Upper lobe of left lung (tissue), 4 donors: ENCODE results near the gene MRPL37.

ENCODE experiments used
- POLR2A ChIP-seq, 4 donors: fragments of 450-650 bp; IDR thresholded peaks; one replicate each; pipeline ENCODE4 v1.5.1; 2016 to 2017; ENCODE audit warnings: antibody characterized with exemption in 4 of 4, mild to moderate bottlenecking in 2 of 4
- TF ChIP-seq, protein P1 (sequence below), 6 experiments: fragments of 450-650 bp in 4 of 6; fragments of 200-600 bp in 2 of 6; sonication (generic) in 2 of 6; IDR thresholded peaks; one replicate each; pipeline ENCODE4 v1.5.1; 2016 to 2019; ENCODE audit warnings: antibody characterized with exemption in 6 of 6

DNA sequence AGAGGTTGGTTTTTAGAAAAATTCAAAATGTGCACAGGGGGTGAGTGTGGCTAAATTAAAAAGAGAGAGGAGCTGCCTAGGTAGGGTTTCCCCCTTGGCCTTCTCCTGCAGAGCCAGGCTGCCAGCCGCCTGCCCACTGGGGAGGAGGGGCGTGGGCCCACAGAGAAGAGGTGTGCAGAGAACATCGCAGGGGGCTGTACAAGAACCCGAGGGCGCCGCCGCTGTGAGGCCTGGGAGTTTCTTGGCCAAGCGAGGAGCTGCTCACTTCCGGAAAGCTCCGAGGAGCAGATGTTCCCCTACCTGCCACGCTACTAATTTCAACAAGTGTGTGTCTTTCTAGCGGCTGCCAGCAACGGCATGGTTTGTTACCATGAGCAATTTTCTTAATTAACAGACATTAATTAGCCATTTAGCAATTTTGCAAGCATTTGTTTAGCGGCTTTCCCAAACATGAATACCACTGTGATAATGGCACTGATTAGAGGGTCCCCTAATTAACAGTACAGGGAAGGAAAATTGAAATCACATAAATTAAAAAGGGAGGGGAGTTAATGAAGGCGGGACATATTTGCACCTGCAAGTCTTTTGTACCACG lies 59.7 kb downstream of the MRPL37 start:
- TF ChIP-seq POLR2A (IDR thresholded peaks at IDR 0.05), result no peak
- TF ChIP-seq, protein P1, sequence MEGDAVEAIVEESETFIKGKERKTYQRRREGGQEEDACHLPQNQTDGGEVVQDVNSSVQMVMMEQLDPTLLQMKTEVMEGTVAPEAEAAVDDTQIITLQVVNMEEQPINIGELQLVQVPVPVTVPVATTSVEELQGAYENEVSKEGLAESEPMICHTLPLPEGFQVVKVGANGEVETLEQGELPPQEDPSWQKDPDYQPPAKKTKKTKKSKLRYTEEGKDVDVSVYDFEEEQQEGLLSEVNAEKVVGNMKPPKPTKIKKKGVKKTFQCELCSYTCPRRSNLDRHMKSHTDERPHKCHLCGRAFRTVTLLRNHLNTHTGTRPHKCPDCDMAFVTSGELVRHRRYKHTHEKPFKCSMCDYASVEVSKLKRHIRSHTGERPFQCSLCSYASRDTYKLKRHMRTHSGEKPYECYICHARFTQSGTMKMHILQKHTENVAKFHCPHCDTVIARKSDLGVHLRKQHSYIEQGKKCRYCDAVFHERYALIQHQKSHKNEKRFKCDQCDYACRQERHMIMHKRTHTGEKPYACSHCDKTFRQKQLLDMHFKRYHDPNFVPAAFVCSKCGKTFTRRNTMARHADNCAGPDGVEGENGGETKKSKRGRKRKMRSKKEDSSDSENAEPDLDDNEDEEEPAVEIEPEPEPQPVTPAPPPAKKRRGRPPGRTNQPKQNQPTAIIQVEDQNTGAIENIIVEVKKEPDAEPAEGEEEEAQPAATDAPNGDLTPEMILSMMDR (IDR thresholded peaks at IDR 0.05), result no peak
